Fibroblast of gingiva (primary cell): ENCODE data around the gene NCAPG2.

ENCODE experiments used
- DNase-seq: peaks from one replicate; pipeline ENCODE4 v3.0.0-alpha.2; 2011; ENCODE audit warnings: low read depth

Gene NCAPG2

DNA sequence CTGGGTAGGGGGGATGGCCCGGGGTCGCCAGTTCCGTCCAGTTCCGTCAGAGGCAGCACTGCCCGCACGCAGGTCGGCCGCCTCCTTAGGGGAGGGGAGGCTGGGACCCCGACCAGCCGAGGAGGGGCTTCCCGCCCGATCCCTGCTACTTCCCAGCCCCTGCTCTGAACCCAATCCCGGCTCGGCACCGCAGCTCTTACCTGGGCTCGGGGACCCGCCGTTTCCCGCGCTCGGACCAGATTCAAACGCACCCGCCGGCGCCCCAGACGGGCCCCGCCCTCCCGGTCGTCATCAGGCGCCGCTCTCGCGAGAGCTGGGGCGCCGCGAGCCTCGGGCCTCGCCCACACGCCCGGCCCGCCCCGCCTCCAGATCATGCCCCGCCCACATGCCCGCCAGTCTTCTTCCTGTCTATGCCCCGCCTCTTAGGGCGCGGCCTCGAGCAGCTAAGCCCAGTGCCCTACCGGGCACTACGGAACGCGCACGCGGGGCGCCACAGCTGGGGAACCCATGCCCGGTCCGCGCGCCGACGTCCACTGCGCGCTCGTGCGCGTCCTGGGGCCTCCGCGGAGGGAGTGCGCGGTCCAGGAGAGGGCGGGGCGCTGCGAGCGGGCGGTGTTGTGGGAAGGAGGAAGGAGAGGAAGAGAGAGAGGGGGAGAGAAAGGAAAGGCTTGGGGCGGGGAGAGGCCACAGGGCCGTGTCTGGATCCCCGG lies at the start of gene NCAPG2:
TSS of gene NCAPG2 (minus strand) at position 281 of the 710 bp plus-strand sequence. CDS start 2,905 bp downstream, outside the sequence.
- DNase-seq, result peak; percentile 99

- DNase-seq, result no peak
Measured at GRCh38 chr7:158753900-158754299, 49.3 kb upstream of the NCAPG2 start.

- DNase-seq, result no peak
Measured at GRCh38 chr7:158751751-158752150, 47.1 kb upstream of the NCAPG2 start.

DNA sequence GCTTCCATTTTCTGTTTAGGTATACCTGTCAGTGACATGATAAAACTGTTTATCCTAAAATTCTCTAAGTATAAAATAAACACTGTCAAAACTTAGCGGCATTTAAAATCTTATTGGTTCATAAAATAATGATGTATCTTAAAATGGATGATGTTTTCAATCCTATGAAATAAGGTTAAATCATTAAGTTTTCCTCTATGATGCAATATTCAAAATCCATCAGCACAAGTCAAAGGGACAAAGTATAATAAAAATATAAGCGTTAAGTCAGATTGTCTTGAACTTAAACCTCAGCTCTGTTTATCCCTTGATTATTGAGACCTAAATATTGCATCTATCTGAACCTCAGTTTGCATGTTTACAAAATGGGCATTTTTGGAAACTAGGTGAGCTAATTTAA lies 46.6 kb upstream of the NCAPG2 start:
- DNase-seq, result no peak

GRCh38 chr7:158750702-158751101 lies 46.1 kb upstream of the NCAPG2 start:
- no peak for DNase-seq

DNA sequence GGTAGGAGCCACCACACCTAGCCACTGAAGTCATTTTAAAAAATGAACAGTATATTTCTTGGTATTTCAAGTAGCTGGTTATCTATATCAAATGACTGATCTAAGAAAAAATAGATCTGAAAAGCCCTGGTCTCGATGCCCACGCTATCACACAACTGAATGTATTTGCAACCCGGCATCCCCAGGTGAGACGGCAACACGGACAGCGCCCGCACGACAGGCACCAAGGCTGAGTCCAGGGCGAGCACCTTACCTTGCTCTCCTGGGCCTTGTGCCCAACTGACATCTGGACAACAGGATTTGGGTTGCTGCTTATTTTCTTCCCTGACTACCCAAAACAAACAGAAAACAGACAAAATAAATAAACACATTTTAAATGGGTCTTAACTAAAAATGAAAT lies 44.8 kb upstream of the NCAPG2 start:
- no peak for DNase-seq

GRCh38 chr7:158748335-158748734 lies 43.7 kb upstream of the NCAPG2 start:
- DNase-seq, result no peak

- no peak for DNase-seq
Measured at GRCh38 chr7:158747408-158747807, 42.8 kb upstream of the NCAPG2 start.

GRCh38 chr7:158746957-158747356 lies 42.4 kb upstream of the NCAPG2 start:
- DNase-seq, result no peak

DNA sequence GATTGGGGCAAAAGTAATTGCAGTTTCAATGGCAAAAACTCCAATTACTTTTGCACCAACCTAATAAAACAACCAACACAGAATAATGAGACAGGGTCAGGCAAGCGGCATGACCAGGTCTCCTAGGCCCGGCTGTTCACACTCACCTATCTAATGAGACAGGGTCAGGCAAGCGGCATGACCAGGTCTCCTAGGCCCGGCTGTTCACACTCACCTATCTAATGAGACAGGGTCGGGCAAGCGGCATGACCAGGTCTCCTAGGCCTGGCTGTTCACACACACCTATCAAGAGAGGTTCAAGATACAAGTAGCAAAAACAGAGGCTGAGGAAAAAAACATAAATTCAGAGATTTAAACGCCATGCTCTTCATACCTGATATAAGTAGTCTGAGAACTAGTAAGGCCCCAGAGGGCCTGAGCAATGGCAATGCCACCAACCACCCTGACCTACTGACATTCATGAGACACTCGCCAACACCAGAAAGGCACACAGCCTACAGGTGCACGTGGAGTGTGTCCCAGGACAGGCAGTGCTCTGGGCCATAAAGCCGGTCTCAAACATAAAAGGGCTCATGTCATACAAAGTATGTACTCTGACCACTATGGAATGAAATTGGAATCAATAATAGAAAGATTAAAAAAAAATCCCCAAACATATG lies 40.6 kb upstream of the NCAPG2 start:
- no peak for DNase-seq

- no peak for DNase-seq
Measured at GRCh38 chr7:158744070-158744469, 39.5 kb upstream of the NCAPG2 start.

DNA sequence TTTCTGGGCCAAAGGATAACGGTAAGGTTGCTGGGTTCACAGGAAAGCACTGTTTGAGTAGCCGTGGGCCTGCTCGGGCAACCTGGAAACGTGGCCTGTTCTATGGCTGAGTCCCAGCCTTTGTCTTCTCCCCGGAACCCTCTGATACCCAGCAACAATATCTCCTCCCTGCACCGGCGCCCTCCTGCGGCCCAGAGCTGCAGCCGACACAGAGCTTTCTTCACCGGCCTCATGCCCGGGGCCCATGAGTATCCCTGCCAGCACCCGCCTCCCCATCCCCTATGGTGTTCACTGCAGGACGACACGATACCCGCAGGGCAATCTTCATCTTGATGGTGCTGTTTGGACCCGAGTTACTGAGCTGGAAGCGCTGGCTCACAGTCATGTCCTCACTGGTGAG lies 38.6 kb upstream of the NCAPG2 start:
- no peak for DNase-seq

GRCh38 chr7:158742065-158742821 lies 37.6 kb upstream of the NCAPG2 start:
- no peak for DNase-seq

DNA sequence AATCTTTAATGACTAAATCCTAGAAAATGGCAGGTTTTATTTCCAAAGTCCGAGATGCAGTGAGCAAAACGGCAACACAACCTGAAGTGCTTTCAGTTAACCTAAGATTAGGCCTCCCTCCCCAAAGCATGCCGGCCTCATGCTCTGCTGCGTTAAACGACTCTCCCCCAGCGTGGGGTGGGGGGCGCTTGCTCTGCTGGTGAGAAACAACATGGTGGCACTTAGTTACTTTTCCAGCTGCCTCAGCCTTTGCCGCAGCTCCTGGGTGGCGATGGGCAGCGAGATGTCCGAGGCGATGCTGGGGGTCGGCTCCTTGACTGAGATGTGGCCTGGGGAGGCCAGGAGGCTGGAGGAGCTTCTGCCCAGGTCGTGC lies 36.7 kb upstream of the NCAPG2 start:
- DNase-seq, result no peak

DNA sequence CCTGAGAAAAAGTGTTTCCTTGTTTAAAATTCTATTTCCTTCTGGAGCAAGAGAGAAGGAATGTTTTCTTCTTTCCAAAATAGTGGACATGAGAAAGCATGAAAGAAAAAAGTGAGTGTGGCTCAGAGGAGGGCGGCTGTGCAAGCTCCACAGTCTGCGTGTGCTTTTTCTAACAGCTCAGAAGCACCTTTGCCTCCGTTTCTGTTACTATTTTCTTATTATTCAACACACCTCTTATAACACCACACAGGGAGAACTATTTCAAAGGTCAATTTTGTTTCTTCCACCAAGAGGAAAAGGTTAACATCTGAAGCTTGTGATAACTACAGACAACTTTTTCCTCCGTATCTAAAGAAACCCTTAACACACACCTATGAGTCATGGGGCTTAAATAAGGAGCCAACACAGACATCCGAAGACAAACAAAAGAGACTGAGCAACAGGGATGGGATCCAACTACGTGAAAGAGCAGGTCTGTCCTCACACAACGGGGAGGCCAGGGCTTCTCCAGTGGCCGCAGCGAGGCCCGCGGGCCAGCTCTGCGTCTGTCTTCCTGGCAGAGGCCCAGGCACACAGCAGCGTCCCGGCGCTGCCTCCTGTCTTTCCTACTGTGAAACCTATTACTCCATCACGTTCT lies 36.2 kb upstream of the NCAPG2 start:
- DNase-seq, result peak; percentile 71

DNA sequence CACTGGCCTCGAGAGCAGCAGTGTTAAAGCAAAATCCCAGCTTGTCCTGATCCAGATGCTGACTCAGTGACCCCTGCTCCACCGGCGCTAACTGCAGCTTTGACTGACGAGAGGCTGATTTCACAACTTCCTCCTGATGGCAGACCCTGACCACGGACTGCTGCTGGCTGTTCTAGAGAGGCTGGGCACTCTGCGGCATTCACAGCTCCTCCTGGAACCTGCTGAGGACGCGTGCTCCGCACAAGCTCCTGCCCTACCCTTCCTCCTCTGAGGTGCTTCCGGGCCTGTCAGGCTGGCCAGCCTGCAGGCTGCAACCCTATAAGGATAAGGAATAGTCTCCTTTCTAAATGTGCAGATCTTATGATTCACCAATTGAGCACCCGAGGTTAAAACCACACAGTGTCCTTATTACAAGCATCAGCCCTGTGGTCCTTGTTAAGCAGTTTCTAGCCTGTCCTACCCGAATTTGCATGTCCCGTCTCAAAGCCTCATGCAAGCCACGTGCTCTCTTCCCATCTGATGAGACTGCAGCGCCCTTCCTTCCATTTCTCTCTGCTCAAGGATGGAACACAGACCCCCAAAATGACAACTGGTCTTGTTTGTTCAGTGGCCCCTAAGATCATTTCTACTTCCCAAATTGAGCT lies 35.5 kb upstream of the NCAPG2 start:
- DNase-seq, result peak; percentile 60

DNA sequence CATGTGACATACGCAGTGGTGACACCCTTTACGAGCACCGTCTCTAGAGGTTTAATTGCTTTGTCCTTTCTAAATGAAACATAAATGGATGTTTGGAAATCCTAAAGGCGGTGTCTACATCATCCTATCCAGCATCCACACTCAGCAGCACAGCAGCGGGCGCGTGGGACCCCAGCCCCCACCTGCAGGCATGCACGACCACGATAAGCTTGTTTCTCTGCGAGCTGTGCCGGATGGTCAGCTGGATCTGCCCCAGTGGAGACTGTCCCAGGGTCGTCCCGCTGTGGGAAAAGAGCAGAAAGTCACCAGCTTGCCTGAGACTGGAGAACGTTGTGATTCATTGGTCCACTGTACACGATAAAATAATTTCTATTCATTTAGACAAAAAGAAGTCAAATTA lies 34.2 kb upstream of the NCAPG2 start:
- no peak for DNase-seq

DNA sequence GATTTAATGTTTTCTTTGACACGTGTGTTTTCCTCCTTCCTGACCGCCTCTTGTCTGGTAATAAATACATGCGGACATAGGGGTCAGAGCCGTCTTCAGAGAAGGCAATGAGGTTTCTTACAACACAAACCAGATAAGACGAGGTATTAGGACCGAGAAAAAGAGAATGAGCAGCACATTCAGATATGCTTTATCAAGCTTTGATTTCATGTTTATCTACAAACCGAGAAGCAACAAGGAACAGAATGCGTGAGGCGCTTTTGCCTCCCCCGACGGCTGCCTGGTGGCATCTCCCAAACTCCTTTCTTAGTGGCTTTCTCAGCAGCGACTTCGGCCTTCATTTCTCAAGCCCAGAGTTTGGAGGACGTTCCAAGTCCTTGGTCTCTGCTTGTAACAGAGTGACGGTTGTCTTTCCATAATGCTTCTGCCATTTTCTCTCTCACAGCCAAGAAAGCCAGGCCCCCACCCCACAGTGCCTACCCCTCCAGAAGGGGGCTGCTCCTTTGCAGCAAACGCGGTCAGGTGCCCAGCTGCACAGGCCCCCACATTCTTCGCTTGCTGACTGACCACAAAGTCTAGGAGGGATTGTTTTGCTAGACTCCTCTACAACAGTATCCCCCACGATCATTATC lies 32.6 kb upstream of the NCAPG2 start:
- DNase-seq, result no peak

- no peak for DNase-seq
Measured at GRCh38 chr7:158735935-158736334, 31.3 kb upstream of the NCAPG2 start.

DNA sequence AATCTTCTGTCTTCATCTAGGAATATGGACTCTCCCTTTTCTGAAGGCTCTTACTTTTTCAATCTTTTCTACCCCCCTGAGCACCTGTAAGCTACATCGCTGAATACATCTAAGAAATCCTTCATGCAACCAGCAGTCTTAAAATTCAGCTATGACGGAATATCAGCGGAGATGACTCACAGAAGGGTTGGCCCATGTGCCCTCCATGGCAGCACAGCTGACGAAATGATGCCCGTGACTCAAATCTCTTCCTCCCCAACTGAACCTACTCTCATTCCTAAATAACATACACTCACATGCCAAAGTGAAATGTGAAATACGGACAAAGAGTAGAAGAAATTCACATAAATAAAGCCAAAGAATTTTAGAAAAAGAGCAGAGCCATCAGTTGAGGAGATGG lies 30.3 kb upstream of the NCAPG2 start:
- DNase-seq, result peak; percentile 39

- DNase-seq, result no peak
Measured at GRCh38 chr7:158733775-158734494, 29.3 kb upstream of the NCAPG2 start.
